HEK293 (cell line): ENCODE measurements around the gene IGLON5.

Source experiments
- CTCF ChIA-PET: fragments of 350-600 bp; formaldehyde crosslinking; extraction: SDS; loops from one replicate; lab custom pipeline; 2021; ENCODE audit warnings: antibody characterized with exemption; lab: Yijun Ruan, JAX
- POLR2A ChIA-PET: fragments of 300-600 bp; formaldehyde crosslinking; extraction: SDS; loops from one replicate; lab custom pipeline; 2020; ENCODE audit warnings: antibody characterized with exemption, inconsistent platforms; lab: Yijun Ruan, JAX
- H3K27ac ChIP-seq: fragments of 200-500 bp; sonication (Bioruptor generic); 2 replicates; pipeline ENCODE4 v1.5.1; 2014; ENCODE audit warnings: low read depth, low read length, control low read depth, inconsistent platforms; ENCODE audit errors: extremely low read depth
- H3K36me3 ChIP-seq, 2 experiments: fragments of 200-500 bp in 1 of 2; sonication (Bioruptor generic) in 1 of 2; 1 replicate in 1 of 2; 2 replicates in 1 of 2; pipeline ENCODE4 v1.5.1; 2014 to 2017; ENCODE audit warnings: inconsistent platforms in 2 of 2, low read length in 2 of 2; ENCODE audit not compliant: control insufficient read depth in 2 of 2, insufficient read depth in 1 of 2
- H3K4me1 ChIP-seq: fragments of 200-500 bp; sonication (Bioruptor generic); 2 replicates; pipeline ENCODE4 v1.5.1; 2014; ENCODE audit warnings: mild to moderate bottlenecking, low read length, inconsistent platforms; ENCODE audit not compliant: control insufficient read depth, insufficient read depth
- H3K4me3 ChIP-seq: 2 replicates; pipeline ENCODE4 v1.5.1; 2011; ENCODE audit warnings: low read depth, mild to moderate bottlenecking, control low read depth, low read length, moderate library complexity
- H3K9me3 ChIP-seq: fragments of 200-500 bp; sonication (Bioruptor generic); 2 replicates; pipeline ENCODE4 v1.5.1; 2014; ENCODE audit warnings: low read depth, low read length, inconsistent platforms; ENCODE audit not compliant: control insufficient read depth, insufficient read depth
- ELK4 ChIP-seq: IDR thresholded peaks from 2 replicates; pipeline ENCODE4 v1.6.1; 2011; ENCODE audit warnings: mild to moderate bottlenecking, low read depth, low read length, borderline replicate concordance
- GLIS1 ChIP-seq: fragments of 450-650 bp; formaldehyde crosslinking; IDR thresholded peaks from 2 replicates; pipeline ENCODE4 v1.5.1; 2016; ENCODE audit warnings: missing biosample characterization, missing genetic modification characterization
- INSM2 ChIP-seq: fragments of 450-650 bp; formaldehyde crosslinking; IDR thresholded peaks from 2 replicates; pipeline ENCODE4 v1.5.1; 2016; ENCODE audit warnings: missing biosample characterization, missing genetic modification characterization
- KLF7 ChIP-seq: fragments of 450-650 bp; formaldehyde crosslinking; IDR thresholded peaks from 2 replicates; pipeline ENCODE4 v1.5.1; 2016; ENCODE audit warnings: missing biosample characterization, missing genetic modification characterization, borderline replicate concordance
- PRDM10 ChIP-seq: fragments of 450-650 bp; formaldehyde crosslinking; IDR thresholded peaks from 2 replicates; pipeline ENCODE4 v1.5.1; 2016; ENCODE audit warnings: missing biosample characterization, missing genetic modification characterization
- SP2 ChIP-seq: fragments of 450-650 bp; formaldehyde crosslinking; IDR thresholded peaks from 2 replicates; pipeline ENCODE4 v1.5.1; 2016; ENCODE audit warnings: missing biosample characterization, missing genetic modification characterization
- ZBTB10 ChIP-seq: fragments of 450-650 bp; formaldehyde crosslinking; IDR thresholded peaks from 2 replicates; pipeline ENCODE4 v1.5.1; 2016; ENCODE audit warnings: missing biosample characterization, missing genetic modification characterization
- ZBTB7A ChIP-seq: fragments of 450-650 bp; formaldehyde crosslinking; IDR thresholded peaks from 2 replicates; pipeline ENCODE4 v1.5.1; 2016; ENCODE audit warnings: low read depth, missing biosample characterization, missing genetic modification characterization
- ZNF184 ChIP-seq: fragments of 450-650 bp; IDR thresholded peaks from 2 replicates; pipeline ENCODE4 v1.5.1; 2018; ENCODE audit warnings: missing biosample characterization, mild to moderate bottlenecking, missing genetic modification characterization
- ZNF292 ChIP-seq: fragments of 450-650 bp; formaldehyde crosslinking; IDR thresholded peaks from 2 replicates; pipeline ENCODE4 v1.5.1; 2016; ENCODE audit warnings: low read depth, missing biosample characterization, missing genetic modification characterization, borderline replicate concordance
- ZNF302 ChIP-seq: fragments of 450-650 bp; formaldehyde crosslinking; IDR thresholded peaks from 2 replicates; pipeline ENCODE4 v1.5.1; 2016; ENCODE audit warnings: missing biosample characterization, missing genetic modification characterization, low read depth
- ZNF366 ChIP-seq: fragments of 450-650 bp; formaldehyde crosslinking; conservative IDR thresholded peaks from 2 replicates; pipeline ENCODE4 v1.5.1; 2016; ENCODE audit warnings: missing biosample characterization, missing genetic modification characterization
- ZNF513 ChIP-seq: fragments of 450-650 bp; IDR thresholded peaks from 2 replicates; pipeline ENCODE4 v1.5.1; 2018; ENCODE audit warnings: missing biosample characterization, missing genetic modification characterization
- ZNF558 ChIP-seq: fragments of 450-650 bp; formaldehyde crosslinking; IDR thresholded peaks from 2 replicates; pipeline ENCODE4 v1.5.1; 2016; ENCODE audit warnings: missing biosample characterization, missing genetic modification characterization
- ZNF580 ChIP-seq: fragments of 450-650 bp; formaldehyde crosslinking; IDR thresholded peaks from 2 replicates; pipeline ENCODE4 v1.5.1; 2016; ENCODE audit warnings: missing biosample characterization, missing genetic modification characterization
- ZNF654 ChIP-seq: fragments of 450-650 bp; formaldehyde crosslinking; IDR thresholded peaks from 2 replicates; pipeline ENCODE4 v1.5.1; 2016; ENCODE audit warnings: low read depth, missing biosample characterization, missing genetic modification characterization
- ZNF777 ChIP-seq: fragments of 450-650 bp; formaldehyde crosslinking; IDR thresholded peaks from 2 replicates; pipeline ENCODE4 v1.5.1; 2017; ENCODE audit warnings: missing biosample characterization, missing genetic modification characterization, borderline replicate concordance
- ZNF792 ChIP-seq: fragments of 450-650 bp; formaldehyde crosslinking; IDR thresholded peaks from 2 replicates; pipeline ENCODE4 v1.5.1; 2016; ENCODE audit warnings: missing biosample characterization, missing genetic modification characterization

Gene IGLON5

GRCh38 chr19:51345076-51345620 lies 33.7 kb downstream of the IGLON5 start (continued):
- TF ChIP-seq ELK4 (no peak), INSM2 (no peak), GLIS1 (tag by site-specific recombination) (no peak), SP2 (no peak), KLF7 (no peak), ZNF302 (no peak), ZNF184 (tag by site-specific recombination) (no peak)
- TF ChIP-seq, all 188 proteins: peak for 0

GRCh38 chr19:51346742-51347141 lies 35.3 kb downstream of the IGLON5 start:
- ChIA-PET CTCF (no interaction called here), POLR2A (no interaction called here)
- Histone ChIP-seq H3K9me3 (no peaks in the 10 kb centered on the region), H3K36me3 (peaks cover 5 to 41% of the 10 kb centered on the region in 2 experiments; a peak in 2 of 3 replicates), H3K27ac (no peak overlapping the region), H3K4me1 (no peaks in the 10 kb centered on the region), H3K4me3 (no peak overlapping the region)
- no peak for TF ChIP-seq PRDM10 (tag by site-specific recombination)
- no peak for TF ChIP-seq ZNF558
- TF ChIP-seq ZNF366 (tag by site-specific recombination): no peak
- no peak for TF ChIP-seq ZNF292 (tag by site-specific recombination)
- no peak for TF ChIP-seq ZBTB7A (tag by site-specific recombination)
- TF ChIP-seq ZNF580 (tag by site-specific recombination): no peak
- no peak for TF ChIP-seq ZNF513 (tag by site-specific recombination)
- no peak for TF ChIP-seq ZNF792 (tag by site-specific recombination)
- TF ChIP-seq ZNF654 (tag by site-specific recombination): no peak
- TF ChIP-seq ZNF777 (tag by site-specific recombination): no peak
- TF ChIP-seq ZBTB10 (tag by site-specific recombination): no peak
